HG03135 (cell line): ENCODE data around the gene RHBG.
A peak's percentile ranks its signal among the peaks of the same experiment; 100 is the strongest.
"Not testable (repeated sequence)": the region's sequence is repeated elsewhere in the genome, so short reads cannot be mapped to it uniquely, and the experiment has no call there.

ENCODE experiments used
- ATAC-seq: cut with Tn5 transposase; IDR thresholded peaks from one replicate; pipeline ENCODE4 v1.9.1; 2021; ENCODE audit warnings: mild to moderate bottlenecking, moderate library complexity; ENCODE audit not compliant: unreplicated experiment

The RHBG gene

DNA sequence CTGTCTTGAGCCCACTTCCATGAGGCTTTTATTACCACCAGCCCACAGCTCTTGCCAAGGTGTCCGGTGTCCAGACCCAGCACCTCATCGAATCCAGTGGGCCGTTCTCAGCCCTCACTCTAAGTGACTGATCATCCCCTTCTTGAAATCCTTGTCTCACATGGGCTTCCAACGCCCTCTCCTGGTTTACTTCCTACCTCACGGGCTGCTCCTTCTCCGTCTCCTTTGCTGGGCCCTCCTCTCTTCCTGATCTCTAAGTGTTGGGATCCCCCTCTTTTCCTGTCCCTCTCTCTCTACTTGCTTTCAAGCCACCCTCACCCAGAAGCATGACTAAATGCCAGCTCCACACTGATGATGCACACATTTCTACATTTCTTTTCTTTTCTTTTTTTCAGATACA lies 9.0 kb upstream of the RHBG start:
- ATAC-seq = no peak

DNA sequence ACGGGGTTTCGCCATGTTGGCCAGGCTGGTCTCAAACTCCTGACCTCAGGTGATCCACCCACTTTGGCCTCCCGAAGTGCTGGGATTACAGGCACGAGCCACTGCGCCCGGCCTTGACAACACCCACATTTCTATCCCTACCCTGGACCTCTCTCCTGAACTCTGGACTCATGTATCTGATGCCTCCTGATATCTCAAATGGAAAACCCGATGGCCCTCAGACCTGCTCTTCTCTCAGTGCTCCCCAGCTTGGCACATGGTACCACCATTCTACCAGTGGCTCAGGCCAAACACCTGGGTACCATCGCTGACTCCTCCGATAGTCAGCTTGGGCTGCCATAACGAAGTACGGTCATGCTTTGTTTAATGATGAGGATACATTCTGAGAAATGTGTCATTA lies 8.5 kb upstream of the RHBG start:
- no peak for ATAC-seq

DNA sequence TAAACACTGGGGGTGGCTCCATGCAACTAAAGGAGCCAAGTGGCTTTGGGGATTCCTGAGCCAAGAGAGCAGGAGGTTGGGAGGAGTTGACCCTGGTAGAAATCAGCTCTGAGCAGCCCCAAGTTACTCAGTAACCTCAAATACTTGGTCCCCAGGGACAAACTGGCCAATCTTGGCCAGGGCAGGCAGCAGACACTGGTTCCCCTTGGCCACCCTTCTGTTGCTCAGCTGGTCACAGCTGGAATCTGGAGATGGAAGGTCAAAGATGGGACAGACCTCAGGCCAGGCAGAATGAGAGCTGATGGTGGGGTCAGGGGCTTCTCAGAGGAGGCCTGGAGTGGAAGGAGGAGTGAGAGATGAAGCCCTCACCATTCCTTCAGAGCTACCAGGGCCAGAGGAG lies 3.3 kb upstream of the RHBG start:
- ATAC-seq = no peak

DNA sequence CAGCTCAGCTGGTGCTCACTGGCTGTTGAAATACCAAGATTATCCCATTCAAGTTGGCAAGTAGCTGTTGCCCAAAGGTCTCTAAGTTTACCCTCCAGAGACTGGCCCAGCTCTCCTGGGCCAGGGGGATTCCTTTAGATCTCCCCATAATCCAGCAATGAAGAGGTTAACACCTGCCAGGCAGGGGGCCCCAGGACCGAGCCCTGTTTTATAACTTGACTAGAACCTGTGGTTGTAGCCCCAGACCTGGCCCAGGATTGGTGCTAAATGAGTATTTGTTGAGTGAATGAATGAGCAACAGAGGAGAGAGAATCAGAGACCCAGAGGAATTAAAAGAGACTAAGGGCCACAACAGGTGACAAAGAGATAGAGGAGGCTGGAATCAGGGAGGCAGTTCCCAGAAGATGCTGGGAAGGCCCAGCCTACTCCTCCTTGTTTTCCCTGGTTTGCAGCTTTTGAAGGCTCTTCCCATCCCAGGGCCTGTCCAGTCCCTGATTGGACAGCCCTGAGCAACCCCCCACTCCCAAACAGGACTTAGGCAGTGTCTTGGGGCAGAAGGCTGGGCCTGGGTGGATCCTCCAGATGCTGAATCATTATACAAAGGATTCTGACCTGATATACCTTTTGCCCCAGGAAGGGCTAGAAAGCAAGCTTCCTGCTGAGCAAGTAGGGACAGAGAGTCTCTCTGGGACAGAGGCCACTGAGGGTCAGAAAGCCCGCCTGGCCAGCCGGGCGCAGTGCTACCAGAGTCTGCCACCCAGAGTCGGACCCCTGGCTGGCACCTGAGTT lies 2.4 kb upstream of the RHBG start:
- ATAC-seq = no peak

DNA sequence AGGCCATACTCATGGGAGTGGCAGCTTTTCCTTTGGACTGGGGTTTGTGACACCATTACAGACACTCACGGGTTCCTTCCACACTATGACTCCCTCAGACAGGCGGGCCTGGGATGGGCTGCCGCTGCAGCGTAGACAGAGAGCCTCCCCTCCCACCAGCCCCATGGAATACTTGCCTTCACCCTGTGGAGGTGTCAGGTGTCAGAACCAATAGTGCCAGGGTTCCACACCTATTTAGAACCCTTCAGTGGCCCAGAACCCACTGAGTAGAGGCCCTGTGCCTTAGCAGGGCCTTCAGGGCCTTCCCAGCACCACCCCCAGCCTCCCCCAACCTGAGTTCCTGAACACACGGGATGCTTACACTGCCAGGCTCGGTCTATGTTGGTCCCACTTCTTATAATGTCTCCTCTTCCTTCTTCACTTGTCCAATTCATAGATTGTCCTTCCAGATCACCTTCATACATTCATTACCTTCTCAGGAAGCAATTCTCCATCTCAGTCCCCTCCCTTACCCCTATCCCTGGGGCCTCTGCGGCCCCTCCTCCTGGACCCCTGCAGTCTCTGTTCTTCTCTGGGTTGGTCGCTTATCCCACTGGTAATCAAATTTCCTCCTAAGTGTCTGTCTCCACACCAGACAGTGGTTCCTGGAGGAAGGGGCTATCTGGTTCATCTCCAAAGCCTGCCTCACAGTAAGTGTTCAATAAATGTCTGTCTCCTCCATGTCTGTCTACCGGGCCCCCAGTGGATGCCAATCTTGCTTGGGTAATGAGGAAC lies 1.4 kb upstream of the RHBG start:
- ATAC-seq = no peak

DNA sequence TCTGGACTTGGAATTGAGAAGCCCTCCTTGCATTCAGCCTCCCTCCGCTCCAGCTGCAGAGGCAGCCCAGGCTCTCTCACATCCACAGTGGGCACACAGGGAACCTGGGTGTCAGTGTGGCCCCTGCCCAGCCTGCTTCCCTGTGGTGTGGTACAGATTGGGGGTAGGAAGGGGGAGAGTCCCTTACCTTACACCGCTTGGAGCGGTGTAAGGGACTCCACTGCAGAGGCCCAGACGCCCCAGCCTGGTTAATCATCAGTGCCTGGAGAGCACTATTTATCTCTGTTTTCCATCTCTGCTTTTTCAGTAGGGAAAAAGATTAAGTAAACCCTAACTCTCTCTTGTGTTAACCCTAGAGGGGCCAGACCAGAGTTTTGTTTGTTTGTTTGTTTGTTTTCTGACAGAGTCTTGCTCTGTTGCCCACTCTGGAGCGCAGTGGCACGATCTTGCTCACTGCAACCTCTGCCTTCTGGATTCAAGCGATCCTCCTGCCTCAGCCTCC lies 803 bp upstream of the RHBG start:
- ATAC-seq = no peak

DNA sequence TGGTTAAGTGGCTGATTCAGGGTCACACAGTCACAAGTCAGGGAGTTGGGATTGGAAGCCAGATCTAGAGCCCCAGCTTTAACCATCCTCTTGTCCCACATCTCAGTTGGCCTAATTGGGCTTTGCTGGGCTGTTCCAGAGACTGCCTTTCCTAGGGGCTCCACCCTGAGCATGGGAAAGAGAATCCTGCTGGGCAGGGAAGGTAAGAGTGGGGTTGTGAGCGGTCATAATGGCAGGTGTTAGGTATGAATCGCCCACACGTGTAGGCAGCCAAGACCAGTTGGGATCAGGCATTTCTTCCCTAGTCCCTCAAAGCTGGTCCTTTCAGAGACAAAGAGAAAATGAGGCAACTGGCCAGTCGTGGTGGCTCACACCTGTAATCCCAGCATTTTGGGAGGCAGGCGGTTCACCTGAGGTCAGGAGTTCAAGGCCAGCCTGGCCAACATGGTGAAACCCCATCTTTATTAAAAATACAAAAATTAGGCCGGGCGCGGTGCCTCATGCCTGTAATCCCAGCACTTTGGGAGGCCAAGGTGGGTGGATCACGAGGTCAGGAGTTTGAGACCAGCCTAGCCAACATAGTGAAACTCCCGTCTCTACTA lies 775 bp downstream of the RHBG start:
- not testable (repeated sequence) for ATAC-seq

DNA sequence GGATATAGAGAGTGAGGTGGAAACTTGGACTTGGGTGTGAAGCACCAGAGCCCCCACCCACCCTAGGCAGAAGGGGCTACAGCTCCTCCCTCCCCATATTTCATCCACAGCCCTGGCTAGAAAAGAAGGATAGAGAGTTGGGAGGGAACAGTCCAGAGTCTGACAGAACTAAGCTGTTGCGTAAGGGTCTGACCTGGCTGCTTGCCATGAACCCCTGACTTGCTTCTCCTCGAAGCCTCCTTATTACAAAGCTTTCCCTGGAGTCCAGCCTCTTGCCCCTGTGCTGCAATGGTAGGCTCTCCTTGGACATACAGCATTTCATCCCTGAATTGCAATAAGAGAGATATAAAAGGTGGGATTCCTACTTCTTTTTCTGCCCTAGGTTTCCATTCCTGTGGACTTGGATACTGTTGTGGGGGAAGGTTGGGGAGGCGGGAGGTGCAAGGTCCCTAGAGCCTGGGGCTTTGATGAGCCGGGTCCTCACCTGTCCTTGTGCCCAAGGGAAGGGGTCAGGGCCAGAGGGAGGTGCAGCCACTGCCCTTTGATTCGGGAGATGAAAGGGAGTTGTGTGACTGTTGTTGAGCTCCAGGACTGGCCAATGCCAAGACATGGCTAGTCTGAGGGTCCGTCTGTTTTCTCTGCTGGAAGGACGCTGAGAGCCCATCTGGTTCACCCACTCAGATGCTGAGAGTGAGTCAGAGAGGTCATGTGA lies 2.7 kb downstream of the RHBG start:
- no peak for ATAC-seq

DNA sequence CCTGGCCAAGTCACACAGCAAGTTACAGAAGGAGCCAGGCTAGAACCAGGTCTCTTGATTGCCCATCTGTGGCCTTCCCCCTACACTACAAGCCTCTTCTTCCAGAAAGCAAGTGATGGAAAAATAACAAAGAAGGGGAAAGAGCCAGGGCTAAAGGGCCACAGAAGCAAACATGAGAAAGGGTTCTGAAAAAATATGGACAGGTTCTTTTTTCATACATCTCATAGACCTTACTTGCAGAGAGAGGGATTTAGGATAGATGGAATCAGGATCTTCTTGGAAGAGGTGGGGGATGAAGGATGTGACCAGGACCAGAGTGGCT lies 3.2 kb downstream of the RHBG start:
- ATAC-seq = no peak

DNA sequence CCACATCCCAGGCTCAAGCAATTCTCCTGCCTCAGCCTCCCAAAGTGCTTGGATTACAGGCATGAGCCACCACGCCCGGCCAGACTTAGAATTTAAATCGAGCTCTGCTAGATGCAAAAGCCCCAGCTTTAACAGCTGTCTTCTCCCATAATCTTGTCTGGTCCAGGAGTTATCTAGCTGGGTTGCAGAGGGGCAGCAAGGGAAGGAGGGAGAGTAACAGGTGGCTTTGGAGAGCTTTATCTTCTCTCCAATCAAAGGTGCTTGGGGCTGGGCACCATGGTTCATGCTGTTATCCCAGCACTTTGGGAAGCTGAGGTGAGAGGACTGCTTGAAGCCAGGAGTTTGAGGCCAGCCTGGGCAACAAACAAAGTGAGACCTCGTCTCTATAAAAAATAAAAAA lies 3.9 kb downstream of the RHBG start:
- no peak for ATAC-seq

DNA sequence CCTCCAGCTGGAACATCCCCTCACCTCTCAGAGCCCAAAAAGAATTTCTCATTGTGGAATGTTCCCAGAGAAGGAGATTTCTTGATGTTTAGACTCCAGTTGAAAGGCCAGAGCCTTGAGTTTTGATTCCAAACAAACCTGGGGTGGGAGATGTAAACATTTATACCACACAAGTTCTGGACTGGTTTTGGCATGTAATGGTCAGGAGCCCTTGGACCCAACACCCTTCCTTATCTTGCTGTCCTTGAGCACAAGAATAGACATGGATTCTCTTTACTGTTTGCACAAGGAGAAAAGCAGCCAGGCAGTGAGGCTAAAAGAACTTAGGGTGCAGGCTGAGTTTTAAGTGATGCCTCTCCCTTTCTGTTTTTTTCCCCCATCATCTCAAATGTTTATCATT lies 4.5 kb downstream of the RHBG start:
- no peak for ATAC-seq

DNA sequence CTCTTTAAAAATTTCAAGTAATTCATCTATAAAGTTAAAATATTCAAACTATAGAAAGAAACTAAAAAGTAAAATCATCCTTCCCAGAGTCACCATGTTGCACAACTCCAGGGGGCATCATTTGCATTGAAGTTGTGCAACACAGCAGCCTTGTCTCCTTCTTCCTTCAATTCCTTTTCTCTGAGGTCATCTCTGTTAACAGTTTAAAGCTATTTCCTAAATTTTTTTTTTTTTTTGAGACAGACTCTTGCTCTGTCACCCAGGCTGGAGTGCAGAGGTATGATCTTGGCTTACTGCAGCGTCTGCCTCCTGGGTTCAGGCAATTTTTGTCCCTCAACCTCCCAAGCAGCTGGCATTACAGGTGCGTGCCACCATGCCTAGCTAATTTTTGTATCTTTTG lies 7.1 kb downstream of the RHBG start:
- no peak for ATAC-seq

DNA sequence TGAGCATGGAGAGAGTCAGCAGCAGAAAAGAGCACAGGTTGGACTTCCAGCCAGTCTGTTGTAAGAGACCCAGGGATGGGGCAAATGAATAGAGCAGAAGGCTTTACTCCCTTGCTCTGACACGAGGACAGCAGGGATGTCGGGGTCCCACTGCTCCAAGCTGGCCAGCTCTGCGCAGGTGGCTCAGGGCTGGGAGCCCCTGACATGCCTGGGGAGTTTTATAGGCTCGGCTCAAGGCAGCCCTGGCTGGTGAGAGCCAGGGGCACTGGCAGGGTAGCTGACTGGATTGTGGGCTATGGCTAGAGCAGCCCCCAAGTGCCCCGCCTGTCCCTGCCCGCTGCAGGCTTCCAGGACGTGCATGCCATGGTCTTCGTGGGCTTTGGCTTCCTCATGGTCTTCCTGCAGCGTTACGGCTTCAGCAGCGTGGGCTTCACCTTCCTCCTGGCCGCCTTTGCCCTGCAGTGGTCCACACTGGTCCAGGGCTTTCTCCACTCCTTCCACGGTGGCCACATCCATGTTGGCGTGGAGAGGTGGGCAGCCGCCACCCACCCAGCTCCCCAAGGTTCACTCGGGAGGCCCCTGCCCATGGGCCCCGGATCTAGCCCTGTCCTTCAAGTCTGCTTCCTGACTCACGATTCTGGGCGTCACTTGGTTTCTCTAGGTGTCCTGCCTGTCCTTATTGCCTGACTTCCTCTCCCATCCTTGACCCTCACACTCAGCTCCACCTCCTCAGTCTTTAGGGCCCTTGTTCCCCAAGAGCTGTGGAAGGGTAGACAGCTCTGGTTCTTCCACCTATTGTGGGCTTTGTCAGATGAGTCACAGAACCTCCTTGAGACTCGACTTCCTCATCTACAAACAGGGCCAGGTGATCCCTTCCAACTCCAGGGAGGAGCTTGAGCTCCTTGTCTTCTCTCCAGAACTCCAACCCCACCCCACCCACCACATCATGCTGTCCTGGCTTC lies 8.2 kb downstream of the RHBG start:
- no peak for ATAC-seq

DNA sequence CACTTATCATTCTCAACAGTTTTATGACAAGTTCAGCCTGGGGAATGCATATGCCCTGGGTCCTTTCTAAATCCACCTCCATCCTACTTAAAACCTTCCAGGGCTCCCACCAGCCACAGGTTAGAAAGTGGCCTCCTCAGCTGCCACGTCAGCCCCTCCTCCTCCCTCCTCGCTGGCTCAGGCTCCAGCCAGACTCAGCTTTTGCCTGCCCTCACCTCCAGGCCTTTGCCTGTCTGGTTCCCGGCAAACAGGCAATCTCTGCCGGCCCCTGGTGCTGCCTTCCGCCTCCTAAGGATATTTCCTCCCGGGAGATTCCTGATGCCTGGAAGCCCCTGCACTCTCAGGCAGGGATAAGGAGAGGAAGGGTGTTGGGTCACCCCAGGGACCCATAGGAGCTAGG lies 9.5 kb downstream of the RHBG start:
- no peak for ATAC-seq

DNA sequence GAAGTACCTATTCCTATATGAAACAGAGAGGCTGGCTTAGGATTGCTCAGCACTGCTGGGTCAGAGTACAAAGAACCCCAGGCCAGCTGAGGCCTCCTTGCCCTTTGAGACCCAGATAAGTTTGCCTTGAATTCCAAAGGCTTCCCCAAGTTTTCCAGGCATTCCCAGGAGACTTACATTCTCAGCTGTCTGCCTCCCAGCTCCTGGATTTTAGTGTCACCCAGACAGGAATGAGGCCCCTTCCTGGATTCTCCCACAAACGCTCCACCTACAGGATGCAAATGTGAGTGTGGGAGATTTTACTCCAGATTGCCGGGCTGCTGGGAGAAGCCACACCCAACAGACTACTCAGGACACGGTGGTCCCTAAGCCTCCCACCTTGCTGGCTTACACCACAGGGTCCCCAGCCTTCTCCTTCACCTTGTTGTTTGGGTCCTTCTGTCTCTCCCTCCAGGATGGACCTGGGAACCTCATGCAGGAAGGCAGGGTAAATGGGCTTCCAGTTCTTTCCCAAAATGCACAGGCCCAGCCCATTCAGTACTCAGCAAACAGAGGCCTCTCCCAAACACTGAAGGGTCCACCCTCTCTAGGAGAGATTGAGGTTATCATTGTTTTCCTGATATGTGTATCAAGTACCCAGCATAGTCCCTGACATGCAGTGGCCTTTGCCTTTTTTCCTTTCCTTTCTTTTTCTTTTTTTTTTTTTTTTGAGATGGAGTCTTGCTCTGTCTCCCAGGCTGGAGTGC lies 10.6 kb downstream of the RHBG start:
- ATAC-seq = no peak

DNA sequence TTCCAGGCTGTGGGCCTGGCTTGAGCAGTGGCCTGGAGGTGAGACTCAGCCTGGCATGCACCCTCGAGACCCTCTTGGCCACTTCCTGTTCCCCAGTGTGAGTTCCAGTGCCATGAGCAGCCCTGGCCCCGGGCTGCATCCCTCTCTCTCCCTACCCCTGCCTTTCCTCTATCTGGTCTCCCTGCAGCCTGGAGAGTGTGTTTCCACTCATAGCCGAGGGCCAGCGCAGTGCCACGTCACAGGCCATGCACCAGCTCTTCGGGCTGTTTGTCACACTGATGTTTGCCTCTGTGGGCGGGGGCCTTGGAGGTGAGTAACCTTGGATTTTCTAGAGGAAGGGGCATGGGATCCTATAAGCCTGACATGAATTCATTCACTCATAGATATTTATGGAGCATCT lies 13.6 kb downstream of the RHBG start:
- ATAC-seq = no peak

DNA sequence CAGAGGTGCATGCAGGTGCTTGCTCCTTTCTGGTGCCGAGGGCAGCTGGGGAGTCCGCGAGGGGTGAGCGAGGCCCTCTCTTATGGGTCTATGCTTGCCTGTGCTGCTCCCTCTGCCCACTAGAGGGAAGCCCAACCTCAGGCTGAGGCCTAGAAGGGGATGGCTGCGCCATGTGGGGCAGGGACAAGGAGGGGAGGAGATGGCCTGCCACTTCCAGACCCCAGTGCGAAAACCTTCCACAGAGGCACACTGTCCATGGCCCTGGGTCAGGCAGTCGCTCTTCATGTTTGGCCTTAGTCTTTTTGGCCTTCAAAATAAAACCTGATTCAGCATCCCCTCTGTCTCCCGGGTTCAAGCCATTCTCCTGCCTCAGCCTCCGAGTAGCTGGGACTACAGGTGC lies 14.0 kb downstream of the RHBG start:
- ATAC-seq = peak; percentile 55

DNA sequence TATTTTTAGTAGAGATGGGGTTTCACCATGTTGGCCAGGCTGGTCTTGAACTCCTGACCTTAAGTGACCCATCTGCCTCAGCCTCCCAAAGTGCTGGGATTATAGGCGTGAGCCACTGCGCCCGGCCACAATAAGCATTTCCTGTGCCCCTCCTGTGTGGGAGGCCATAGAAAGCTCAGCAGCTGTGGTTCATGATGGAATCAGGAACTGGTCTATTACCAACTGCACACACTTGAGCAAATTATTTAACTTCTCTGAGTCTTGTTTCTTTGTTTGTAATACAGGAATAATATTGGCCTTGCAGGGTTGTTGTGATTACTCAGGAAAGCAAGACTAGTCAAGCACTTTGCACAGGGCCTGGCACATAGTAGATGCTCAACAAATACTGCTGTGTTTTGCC lies 15.0 kb downstream of the RHBG start:
- ATAC-seq = no peak

DNA sequence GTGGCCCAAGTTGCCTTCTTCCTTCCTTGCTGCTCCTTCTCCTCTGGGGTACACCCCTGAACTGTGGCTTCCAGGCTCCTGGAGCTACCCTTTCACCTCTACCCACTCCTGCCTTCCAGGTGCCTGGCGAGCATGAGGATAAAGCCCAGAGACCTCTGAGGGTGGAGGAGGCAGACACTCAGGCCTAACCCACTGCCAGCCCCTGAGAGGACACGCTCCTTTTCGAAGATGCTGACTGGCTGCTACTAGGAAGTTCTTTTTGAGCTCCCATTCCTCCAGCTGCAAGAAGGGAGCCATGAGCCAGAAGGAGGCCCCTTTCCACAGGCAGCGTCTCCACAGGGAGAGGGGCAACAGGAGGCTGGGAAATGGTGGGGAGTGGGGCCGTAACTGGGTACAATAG lies 15.6 kb downstream of the RHBG start:
- ATAC-seq = no peak
